GM21717 (cell line): Measurements from ENCODE around the gene CDH23.

Experiments used
- ATAC-seq: cut with Tn5 transposase; IDR thresholded peaks from one replicate; pipeline ENCODE4 v1.9.1; 2021; ENCODE audit warnings: mild to moderate bottlenecking, moderate library complexity; ENCODE audit not compliant: unreplicated experiment

Gene CDH23

DNA sequence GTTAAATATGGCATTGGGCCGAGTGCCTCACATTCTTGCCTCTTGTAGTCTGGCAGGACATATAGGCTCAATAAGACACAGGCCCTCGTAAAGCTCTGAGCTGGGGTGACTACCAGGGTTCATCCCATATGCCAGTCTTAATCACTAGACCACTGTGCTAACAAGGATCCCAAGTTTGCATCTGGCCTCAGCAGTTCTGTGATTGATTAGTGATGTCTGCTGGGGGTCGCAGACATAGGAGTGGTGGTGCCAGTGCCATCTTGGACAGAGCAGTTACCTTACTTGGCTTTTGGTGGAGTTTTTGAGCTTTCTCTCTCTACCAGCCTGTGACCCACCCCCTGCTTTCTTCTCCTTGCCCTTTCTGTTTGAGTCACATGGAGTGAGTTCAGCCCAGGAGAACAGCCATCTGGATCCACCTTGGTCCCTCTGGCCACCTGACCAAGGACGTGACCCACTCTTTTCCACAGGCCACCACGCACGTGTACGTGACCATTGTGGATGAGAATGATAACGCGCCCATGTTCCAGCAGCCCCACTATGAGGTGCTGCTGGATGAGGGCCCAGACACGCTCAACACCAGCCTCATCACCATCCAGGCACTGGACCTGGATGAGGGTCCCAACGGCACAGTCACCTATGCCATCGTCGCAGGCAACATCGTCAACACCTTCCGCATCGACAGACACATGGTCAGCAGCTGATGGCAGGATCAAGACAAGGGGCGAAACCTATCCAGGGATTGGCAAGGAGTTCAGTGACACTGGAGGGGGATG lies 380.7 kb downstream of the CDH23 start:
- no peak for ATAC-seq

DNA sequence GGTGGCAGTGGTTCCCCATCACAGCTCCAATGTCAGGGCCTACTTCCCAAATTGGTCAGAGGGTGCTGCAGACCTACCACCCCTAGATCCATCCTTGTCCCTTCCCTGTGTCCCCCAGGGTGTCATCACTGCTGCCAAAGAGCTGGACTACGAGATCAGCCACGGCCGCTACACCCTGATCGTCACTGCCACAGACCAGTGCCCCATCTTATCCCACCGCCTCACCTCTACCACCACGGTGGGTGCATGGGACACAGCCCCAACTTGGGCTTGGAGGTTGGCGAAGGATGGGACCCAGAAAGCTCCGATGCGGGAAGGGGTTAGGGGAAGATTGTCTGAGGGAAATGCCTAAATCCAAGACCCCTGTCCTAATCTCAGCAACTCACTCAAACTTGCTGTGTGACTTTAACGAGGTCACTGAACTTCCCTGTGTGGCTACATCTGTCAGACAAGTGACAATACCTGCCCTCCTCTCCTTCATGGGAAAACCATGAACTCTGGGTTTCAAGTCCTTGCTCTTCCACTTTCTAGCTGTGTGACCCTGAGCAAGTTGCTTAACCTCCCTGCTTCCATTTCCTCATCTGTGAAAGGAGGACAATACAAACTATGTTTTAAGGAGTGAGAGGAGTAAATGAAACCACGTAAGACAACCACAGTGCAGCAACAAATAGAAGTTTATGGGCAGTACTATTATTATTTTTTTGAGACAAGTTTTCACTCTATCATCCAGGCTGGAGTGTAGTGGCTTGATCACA lies 381.5 kb downstream of the CDH23 start:
- ATAC-seq: no peak

GRCh38 chr10:71779641-71780040 lies 382.9 kb downstream of the CDH23 start:
- no peak for ATAC-seq

GRCh38 chr10:71780156-71780555 lies 383.4 kb downstream of the CDH23 start:
- no peak for ATAC-seq

GRCh38 chr10:71780719-71781118 lies 384.0 kb downstream of the CDH23 start:
- ATAC-seq: no peak

GRCh38 chr10:71782221-71782916 lies 385.6 kb downstream of the CDH23 start:
- ATAC-seq: no peak

- ATAC-seq: no peak
Measured at GRCh38 chr10:71782917-71783490, 386.3 kb downstream of the CDH23 start.

DNA sequence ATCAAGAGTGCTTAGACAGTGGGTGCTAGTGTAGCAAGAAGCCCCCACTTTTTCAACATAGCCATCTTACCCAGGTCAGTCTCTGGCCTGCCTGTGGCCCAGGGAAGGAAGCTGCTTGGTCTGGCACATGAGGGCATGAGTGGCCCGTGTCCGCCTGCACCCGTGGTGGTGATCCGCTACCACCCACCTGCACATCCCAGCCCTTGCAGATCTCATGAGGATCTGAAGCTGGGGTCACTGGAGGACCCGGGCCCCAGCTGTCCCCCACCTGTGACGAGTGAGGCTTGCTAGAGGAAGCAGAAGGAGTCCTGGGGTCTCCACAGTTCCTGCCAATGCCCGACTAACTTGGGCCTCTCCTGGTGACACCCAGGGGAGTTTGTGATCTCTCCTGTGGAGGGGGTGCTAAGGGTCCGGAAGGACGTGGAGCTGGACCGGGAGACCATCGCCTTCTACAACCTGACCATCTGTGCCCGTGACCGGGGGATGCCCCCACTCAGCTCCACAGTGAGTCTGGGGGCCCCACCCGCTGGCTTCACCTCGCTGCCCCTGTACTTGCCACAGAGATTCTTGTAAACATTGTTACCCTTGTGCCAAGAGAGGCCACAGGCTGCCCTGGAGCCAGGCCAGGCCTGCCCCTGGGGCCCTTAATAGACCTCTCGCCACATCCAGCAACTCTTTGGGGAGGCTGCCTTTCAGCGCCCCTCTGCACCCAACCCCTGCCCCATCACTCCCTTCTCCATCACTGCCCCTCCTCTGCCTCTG lies 387.4 kb downstream of the CDH23 start:
- no peak for ATAC-seq

DNA sequence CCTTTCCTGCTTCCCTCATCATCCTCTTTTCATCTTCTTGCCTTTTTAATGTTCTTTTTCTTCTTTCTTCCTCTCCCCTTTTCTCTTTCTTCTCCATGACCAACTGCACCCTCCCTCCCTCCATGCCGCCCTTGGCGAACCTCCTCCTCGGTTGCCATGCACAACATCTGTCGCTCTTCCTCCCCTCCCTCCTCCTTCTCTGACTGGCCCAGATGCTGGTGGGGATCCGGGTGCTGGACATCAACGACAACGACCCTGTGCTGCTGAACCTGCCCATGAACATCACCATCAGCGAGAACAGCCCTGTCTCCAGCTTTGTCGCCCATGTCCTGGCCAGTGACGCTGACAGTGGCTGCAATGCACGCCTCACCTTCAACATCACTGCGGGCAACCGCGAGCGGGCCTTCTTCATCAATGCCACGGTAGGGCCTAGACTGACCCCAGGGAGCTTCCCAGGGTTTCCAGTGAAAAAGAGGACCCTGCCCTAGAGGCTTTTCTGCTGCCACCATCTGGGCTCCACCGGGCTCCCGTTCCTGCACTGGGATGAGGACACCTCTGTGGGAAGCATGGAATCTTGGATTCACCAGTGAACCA lies 388.1 kb downstream of the CDH23 start:
- no peak for ATAC-seq

DNA sequence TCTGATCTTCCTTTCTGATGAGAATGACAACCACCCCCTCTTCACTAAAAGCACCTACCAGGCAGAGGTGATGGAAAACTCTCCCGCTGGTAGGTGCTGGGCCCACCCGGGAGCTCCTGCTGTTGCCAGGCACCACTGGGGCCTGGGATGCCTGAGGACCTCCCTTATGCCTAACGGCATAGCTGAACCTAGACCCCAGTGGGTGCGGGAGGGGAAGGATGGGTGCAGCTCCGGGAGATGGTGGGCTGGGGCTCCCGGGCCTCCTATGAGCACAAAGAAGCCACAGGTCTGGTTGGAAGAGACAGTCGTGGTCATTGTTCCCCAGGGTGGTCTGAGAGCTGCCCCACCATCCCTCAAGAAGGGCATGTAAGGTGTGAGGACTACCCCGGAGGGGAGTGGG lies 392.2 kb downstream of the CDH23 start:
- no peak for ATAC-seq

DNA sequence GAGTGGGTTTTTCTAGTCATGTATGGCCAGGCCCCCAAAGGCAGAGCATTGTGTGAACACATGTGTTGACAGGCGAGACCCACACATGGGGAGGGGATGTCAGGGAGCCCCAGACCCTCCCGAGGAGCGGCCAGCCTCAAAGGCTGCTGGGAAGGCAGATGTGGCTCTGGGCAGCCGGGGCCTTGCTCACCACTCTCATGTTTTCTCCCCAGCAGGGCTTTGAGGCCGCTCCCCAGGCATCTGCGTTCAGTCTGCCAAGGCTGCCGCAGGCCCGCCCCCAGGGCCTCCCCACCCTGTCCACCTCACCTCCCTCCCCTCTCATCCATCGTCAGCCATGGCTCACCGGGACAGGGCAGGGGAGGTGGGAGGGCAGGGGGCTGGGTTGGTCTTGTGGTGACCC lies 393.2 kb downstream of the CDH23 start:
- ATAC-seq: no peak

DNA sequence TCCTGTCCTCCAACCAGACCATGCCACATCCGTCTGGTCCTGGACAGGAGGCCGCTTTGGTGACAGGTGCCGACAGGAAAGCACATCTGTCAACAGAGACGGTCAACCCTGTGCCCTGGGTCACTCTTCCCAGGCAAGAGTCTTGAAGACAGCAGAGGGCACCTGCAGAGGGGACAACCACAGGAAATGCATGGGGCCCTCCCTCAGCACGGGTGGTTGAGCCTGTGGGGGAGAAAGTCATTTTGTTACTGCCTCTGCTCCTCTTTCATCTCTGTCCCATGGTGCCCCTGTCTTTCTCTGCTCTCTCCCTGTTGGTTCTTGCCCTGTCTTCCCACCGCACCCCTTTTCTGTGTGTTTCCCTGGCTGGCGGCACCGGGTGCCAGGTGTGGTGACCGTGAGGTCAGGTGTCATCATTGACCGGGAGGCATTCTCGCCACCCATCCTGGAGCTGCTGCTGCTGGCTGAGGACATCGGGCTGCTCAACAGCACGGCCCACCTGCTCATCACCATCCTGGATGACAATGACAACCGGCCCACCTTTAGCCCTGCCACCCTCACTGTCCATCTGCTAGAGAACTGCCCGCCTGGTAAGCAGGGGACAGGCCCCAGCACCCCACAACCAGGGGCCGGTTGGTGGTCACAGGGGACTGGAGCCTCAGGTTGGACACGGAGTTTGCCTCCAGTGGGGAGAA lies 394.2 kb downstream of the CDH23 start:
- ATAC-seq: no peak

DNA sequence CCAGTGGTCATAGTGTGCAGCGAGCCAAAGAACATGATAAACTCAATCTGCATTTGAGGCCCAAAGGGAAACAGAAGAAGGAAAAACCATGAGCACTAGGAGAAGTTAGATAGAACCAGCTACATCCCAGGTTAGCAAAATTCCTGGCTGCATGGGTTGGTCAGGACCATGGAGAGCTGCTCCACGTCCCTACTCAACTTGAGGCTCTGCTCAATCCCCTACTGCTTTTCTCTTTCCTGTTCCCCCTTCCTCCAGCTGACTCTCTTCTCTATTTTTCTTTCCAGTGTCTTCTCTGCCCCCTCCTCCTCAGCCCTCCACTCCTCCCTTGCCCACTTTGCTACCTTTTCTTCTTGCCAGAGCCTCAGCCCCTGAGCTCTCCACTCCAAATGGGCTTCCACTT lies 398.5 kb downstream of the CDH23 start:
- no peak for ATAC-seq

DNA sequence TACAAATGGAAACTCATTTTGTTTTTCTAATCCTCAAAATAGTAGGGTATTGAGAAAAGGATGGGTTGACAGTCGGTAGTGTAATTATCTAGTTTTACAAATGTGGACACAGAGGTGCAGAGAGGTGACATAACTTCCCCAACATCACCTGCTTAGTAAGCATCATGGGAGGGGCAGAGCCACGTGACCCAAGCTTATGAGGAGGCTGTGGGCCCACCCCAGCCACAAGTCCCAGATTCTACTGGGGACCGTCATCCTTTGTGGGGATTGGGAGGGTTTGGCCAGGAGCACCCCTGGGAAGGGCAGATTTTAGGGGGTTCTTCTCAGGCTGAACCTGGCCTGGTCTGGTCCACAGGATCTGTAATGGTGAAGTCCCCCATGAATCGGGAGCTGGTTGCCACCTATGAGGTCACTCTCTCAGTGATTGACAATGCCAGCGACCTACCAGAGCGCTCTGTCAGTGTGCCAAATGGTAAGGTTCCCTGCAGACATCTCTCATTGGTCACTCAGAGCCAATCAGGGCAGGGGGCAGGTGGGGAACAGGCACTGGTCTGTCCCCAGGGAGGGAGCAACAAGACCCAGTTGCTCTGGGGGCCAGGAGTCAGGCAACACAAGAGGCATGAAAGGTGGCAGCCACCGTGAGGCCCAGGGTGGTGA lies 400.2 kb downstream of the CDH23 start:
- no peak for ATAC-seq

DNA sequence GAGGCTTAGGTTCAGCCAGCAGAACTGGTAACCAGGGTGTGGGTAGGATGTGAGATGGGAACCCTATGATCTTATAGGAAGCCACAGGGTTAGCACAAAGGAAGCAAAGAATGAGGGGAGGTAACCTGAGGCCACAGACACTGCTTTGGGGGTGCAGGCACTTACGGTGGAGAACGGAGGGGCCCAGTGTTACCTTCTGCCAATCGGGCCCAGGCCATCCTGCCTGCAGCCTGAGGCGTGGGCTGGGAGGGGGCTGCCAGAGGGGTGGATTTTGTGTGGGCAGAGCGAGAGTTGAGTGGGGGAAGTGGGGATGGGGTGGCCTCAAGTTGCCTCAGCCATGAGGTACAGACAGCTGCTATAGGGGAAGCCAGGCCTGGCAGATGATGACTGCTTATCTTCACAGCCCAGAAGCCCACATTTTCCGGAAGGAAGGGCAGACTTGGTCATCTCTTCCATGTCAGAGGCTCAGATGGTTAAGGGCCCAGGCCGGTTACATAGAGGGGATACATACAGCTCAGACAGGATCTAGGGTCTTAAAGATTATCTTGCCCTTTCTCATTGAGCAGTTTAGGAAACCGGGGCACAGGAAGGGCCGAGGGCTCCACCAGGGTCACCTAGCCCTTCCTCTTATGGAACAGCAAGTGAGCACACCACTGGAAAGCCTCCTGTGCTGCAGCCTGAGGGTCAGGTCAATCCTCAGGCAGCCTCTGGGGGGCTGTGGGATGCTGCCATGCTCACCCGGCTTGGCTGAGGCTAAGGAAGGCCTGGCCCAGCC lies 401.0 kb downstream of the CDH23 start:
- no peak for ATAC-seq

GRCh38 chr10:71798308-71798624 lies 401.5 kb downstream of the CDH23 start:
- no peak for ATAC-seq

DNA sequence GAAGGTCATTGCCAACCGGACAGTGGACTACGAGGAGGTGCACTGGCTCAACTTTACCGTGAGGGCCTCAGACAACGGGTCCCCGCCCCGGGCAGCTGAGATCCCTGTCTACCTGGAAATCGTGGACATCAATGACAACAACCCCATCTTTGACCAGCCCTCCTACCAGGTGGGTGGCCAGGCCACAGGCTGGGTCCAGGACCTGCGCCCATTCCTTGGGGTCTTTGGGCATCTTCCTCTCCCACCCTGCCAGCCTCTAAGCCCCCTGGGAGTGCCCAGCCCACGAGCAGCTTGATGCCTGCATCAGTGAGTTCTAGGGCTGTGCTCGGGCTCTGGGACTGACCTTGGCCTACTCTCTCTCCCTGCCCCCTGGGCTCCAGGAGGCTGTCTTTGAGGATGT lies 402.4 kb downstream of the CDH23 start:
- ATAC-seq: no peak

GRCh38 chr10:71799608-71800453 lies 403.1 kb downstream of the CDH23 start:
- ATAC-seq: no peak
